ENCODE data around the gene CREBBP.
A peak's percentile ranks its signal among the peaks of the same experiment; 100 is the strongest.

CREBBP gene

GRCh38 chr16:3879887-3880564 lies 487 bp downstream of the CREBBP start:
- peak; percentile 57 for DNase-seq (ENCODE audit: low spot score)

GRCh38 chr16:3879258-3879886 lies 1.1 kb downstream of the CREBBP start:
- peak; percentile 25 for DNase-seq (ENCODE audit: low spot score)

GRCh38 chr16:3878610-3879009 lies 1.9 kb downstream of the CREBBP start:
- no peak for DNase-seq (ENCODE audit: low spot score)

- DNase-seq (ENCODE audit: low spot score) = no peak
Observed at GRCh38 chr16:3876695-3877094, 3.8 kb downstream of the CREBBP start.

- DNase-seq (ENCODE audit: low spot score) = no peak
Observed at GRCh38 chr16:3876160-3876559, 4.4 kb downstream of the CREBBP start.

- no peak for DNase-seq (ENCODE audit: low spot score)
Observed at GRCh38 chr16:3874794-3875692, 5.5 kb downstream of the CREBBP start.

GRCh38 chr16:3874242-3874641 lies 6.3 kb downstream of the CREBBP start:
- no peak for DNase-seq (ENCODE audit: low spot score)

- no peak for DNase-seq (ENCODE audit: low spot score)
Observed at GRCh38 chr16:3873482-3874173, 6.9 kb downstream of the CREBBP start.

- no peak for DNase-seq (ENCODE audit: low spot score)
Observed at GRCh38 chr16:3872216-3872895, 8.2 kb downstream of the CREBBP start.

- no peak for DNase-seq (ENCODE audit: low spot score)
Observed at GRCh38 chr16:3868967-3869366, 11.5 kb downstream of the CREBBP start.

GRCh38 chr16:3868556-3868955 lies 12.0 kb downstream of the CREBBP start:
- DNase-seq (ENCODE audit: low spot score) = no peak

- no peak for DNase-seq (ENCODE audit: low spot score)
Observed at GRCh38 chr16:3866703-3867431, 13.6 kb downstream of the CREBBP start.

- DNase-seq (ENCODE audit: low spot score) = no peak
Observed at GRCh38 chr16:3865241-3865640, 15.3 kb downstream of the CREBBP start.

GRCh38 chr16:3864562-3864961 lies 16.0 kb downstream of the CREBBP start:
- no peak for DNase-seq (ENCODE audit: low spot score)

- no peak for DNase-seq (ENCODE audit: low spot score)
Observed at GRCh38 chr16:3863587-3863986, 16.9 kb downstream of the CREBBP start.

- no peak for DNase-seq (ENCODE audit: low spot score)
Observed at GRCh38 chr16:3861808-3862451, 18.6 kb downstream of the CREBBP start.

GRCh38 chr16:3859889-3860288 lies 20.6 kb downstream of the CREBBP start:
- no peak for DNase-seq (ENCODE audit: low spot score)

- no peak for DNase-seq (ENCODE audit: low spot score)
Observed at GRCh38 chr16:3858801-3859200, 21.7 kb downstream of the CREBBP start.

- DNase-seq (ENCODE audit: low spot score) = peak; percentile 43
Observed at GRCh38 chr16:3857189-3858043, 23.1 kb downstream of the CREBBP start.
